Gastrocnemius medialis (tissue), 4 donors: Measurements from ENCODE around the gene EFHD2.

Experiments used
- CTCF ChIP-seq, 5 experiments: fragments of 450-650 bp in 3 of 5; fragments of 200-600 bp in 2 of 5; sonication (generic) in 2 of 5; IDR thresholded peaks in 4 of 5; conservative IDR thresholded peaks in 1 of 5; 1 replicate in 4 of 5; 2 replicates in 1 of 5; pipeline ENCODE4 v1.5.1; 2016 to 2019; ENCODE audit warnings: antibody characterized with exemption in 5 of 5, mild to moderate bottlenecking in 3 of 5, moderate library complexity in 3 of 5
- POLR2A ChIP-seq, 2 donors: fragments of 450-650 bp; IDR thresholded peaks; one replicate each; pipeline ENCODE4 v1.6.1; 2017; ENCODE audit warnings: antibody characterized with exemption in 2 of 2, mild to moderate bottlenecking in 2 of 2, moderate library complexity in 2 of 2

- TF ChIP-seq POLR2A (IDR thresholded peaks at IDR 0.05) (no peak), CTCF (IDR thresholded peaks at IDR 0.05 in 4 of 5, conservative IDR thresholded peaks at IDR 0.05 in 1 of 5) (no peak)
These were observed 19.2 kb downstream of the EFHD2 start for GRCh38 chr1:15428815-15429435.
